ENCODE measurements around the gene ADAMTS18.

The ADAMTS18 gene, protein sequence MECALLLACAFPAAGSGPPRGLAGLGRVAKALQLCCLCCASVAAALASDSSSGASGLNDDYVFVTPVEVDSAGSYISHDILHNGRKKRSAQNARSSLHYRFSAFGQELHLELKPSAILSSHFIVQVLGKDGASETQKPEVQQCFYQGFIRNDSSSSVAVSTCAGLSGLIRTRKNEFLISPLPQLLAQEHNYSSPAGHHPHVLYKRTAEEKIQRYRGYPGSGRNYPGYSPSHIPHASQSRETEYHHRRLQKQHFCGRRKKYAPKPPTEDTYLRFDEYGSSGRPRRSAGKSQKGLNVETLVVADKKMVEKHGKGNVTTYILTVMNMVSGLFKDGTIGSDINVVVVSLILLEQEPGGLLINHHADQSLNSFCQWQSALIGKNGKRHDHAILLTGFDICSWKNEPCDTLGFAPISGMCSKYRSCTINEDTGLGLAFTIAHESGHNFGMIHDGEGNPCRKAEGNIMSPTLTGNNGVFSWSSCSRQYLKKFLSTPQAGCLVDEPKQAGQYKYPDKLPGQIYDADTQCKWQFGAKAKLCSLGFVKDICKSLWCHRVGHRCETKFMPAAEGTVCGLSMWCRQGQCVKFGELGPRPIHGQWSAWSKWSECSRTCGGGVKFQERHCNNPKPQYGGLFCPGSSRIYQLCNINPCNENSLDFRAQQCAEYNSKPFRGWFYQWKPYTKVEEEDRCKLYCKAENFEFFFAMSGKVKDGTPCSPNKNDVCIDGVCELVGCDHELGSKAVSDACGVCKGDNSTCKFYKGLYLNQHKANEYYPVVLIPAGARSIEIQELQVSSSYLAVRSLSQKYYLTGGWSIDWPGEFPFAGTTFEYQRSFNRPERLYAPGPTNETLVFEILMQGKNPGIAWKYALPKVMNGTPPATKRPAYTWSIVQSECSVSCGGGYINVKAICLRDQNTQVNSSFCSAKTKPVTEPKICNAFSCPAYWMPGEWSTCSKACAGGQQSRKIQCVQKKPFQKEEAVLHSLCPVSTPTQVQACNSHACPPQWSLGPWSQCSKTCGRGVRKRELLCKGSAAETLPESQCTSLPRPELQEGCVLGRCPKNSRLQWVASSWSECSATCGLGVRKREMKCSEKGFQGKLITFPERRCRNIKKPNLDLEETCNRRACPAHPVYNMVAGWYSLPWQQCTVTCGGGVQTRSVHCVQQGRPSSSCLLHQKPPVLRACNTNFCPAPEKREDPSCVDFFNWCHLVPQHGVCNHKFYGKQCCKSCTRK (N-terminal part only)

DNA sequence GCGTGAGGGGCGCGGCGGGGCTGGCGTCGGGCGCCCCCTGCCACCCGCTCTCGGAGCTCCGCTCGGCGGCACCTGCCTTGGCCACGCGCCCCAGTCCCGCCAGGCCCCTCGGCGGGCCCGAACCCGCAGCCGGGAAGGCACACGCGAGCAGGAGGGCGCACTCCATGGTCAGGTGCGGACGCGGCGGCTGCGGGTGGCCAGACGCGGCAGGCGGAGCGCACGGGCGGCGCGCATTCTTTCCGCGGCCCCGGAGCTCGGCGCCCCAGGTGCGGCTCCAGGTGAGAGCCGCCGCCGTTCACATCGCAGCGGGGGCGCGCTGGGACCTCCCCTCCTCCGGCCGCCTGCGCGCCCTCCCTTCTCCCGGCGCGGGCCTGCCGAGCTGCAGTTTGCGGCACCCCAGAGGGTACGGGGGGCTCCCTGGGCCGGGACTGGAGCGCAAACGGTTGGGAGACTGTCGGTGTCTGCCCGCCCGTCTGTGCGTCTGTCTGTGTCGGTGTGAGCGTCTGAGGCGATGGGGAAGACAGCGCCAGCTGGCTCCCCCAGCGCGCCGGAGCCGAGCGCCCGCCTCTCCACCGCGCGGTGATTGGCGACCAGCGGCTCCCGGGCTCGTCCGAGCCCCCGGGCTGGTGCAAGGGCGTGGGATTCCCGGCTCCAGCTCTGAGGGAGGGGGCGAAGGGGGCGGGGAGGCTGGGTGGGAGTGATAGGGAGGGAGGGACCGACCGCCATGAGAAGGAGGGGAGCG, at the start of gene ADAMTS18:
ADAMTS18 (minus strand) TSS at position 505 of the 742 bp plus-strand sequence; CDS start at position 166, 339 bp downstream.
- Histone ChIP-seq H3K4me1 (ENCODE audit: insufficient read depth, poor library complexity, severe bottlenecking) (no peaks in the 10 kb centered on the region), H3K36me3 (ENCODE audit: low read depth) (no peaks in the 10 kb centered on the region), H3K27ac (ENCODE audit: poor library complexity, severe bottlenecking) (no peak within 1 kb of the TSS), H3K4me3 (ENCODE audit: severe bottlenecking) (no peak within 1 kb of the TSS), H3K27me3 (ENCODE audit: insufficient read depth, poor library complexity, severe bottlenecking) (peaks cover 87% of the 10 kb centered on the region), H3K9me3 (ENCODE audit: severe bottlenecking) (no peaks in the 10 kb centered on the region)
- TF ChIP-seq, protein P1, sequence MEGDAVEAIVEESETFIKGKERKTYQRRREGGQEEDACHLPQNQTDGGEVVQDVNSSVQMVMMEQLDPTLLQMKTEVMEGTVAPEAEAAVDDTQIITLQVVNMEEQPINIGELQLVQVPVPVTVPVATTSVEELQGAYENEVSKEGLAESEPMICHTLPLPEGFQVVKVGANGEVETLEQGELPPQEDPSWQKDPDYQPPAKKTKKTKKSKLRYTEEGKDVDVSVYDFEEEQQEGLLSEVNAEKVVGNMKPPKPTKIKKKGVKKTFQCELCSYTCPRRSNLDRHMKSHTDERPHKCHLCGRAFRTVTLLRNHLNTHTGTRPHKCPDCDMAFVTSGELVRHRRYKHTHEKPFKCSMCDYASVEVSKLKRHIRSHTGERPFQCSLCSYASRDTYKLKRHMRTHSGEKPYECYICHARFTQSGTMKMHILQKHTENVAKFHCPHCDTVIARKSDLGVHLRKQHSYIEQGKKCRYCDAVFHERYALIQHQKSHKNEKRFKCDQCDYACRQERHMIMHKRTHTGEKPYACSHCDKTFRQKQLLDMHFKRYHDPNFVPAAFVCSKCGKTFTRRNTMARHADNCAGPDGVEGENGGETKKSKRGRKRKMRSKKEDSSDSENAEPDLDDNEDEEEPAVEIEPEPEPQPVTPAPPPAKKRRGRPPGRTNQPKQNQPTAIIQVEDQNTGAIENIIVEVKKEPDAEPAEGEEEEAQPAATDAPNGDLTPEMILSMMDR (IDR thresholded peaks at IDR 0.05; ENCODE audit: poor library complexity, severe bottlenecking): no peak
- ATAC-seq (ENCODE audit: low read depth) (no peak), DNase-seq (ENCODE audit: low spot score) (no peak)

DNA sequence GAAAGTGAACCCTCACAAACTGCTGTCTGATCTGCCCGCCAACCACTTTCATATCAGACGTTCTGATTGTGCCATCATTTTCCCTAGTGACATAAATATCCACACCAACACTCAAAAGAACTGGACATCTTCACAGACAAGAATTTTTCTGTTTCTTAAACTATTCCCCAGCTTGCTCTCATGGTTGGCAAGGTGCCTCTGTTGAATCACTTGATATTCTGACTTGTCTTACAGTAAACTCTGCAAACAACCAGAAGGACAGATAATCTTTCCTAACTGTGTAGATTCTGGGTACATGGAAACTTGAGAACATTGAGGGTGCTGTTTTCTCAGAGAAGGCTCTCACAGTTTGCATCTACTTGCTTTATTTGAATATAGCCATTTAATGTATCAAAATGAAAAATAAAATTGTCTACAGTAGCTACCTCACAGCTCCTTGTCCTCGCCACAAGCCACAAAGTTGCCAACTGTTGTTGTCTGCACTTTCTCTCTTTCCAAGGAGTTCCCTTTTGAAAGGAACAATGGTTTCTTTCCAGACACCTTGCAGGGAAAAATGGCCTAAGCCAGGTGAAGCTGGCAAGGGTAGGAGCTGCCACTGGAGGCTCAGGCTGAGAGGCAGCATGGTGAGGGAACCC, 46.0 kb upstream of the ADAMTS18 start:
- Histone ChIP-seq H3K4me3 (ENCODE audit: severe bottlenecking) (no peak overlapping the region), H3K27me3 (ENCODE audit: insufficient read depth, poor library complexity, severe bottlenecking) (peaks cover 30% of the 10 kb centered on the region), H3K9me3 (ENCODE audit: severe bottlenecking) (peaks cover 2% of the 10 kb centered on the region), H3K36me3 (ENCODE audit: low read depth) (no peaks in the 10 kb centered on the region), H3K27ac (ENCODE audit: poor library complexity, severe bottlenecking) (no peak overlapping the region), H3K4me1 (ENCODE audit: insufficient read depth, poor library complexity, severe bottlenecking) (no peaks in the 10 kb centered on the region)
- TF ChIP-seq, protein P1 (IDR thresholded peaks at IDR 0.05; ENCODE audit: poor library complexity, severe bottlenecking): no peak
- ATAC-seq (ENCODE audit: low read depth) (no peak), DNase-seq (ENCODE audit: low spot score) (no peak)

DNA sequence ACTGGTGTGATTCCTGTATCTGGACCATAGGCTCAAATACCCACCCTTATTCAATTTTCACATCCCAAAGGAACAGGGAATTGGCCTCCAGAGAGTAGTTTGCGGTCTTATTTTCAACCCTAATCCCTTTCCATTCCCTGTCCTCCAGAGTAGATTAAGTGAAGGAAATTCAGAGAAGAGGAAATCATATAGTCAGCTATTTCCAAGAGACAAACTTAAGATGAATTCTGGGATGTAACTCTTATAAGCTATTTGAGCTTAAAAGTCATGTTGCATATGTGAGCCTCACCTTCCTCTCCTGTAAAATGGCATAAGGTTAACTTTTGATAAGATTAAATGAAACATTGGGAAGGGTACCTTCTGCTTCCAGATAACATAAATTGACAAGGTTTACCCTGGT, 37.4 kb upstream of the ADAMTS18 start:
- Histone ChIP-seq H3K9me3 (ENCODE audit: severe bottlenecking) (peaks cover 2% of the 10 kb centered on the region), H3K36me3 (ENCODE audit: low read depth) (no peaks in the 10 kb centered on the region), H3K27me3 (ENCODE audit: insufficient read depth, poor library complexity, severe bottlenecking) (peaks cover 31% of the 10 kb centered on the region), H3K4me1 (ENCODE audit: insufficient read depth, poor library complexity, severe bottlenecking) (no peaks in the 10 kb centered on the region), H3K4me3 (ENCODE audit: severe bottlenecking) (no peak overlapping the region), H3K27ac (ENCODE audit: poor library complexity, severe bottlenecking) (no peak overlapping the region)
- ATAC-seq (ENCODE audit: low read depth): no peak
- TF ChIP-seq, protein P1 (IDR thresholded peaks at IDR 0.05; ENCODE audit: poor library complexity, severe bottlenecking): no peak
- DNase-seq (ENCODE audit: low spot score): no peak

DNA sequence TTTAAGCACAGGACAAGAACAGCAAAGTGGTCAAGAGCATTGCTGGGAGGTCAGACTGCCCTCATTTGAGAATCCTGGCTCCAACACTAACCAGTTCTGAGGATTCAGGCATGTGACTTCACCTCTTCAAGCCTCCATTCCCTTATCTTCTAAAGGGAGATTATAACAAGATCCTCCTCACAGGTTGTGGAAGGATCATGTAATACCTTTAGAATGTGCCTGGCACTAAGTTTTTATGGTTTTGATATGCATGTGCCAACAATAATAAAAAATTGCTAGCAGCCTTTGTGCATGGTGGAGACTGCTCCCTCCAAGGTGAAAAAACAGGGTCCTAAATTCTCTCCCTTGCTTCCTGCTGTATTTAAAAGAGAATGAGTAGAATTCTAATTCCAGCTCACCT, 36.0 kb upstream of the ADAMTS18 start:
- TF ChIP-seq, protein P1 (IDR thresholded peaks at IDR 0.05; ENCODE audit: poor library complexity, severe bottlenecking): no peak
- DNase-seq (ENCODE audit: low spot score): no peak
- Histone ChIP-seq H3K36me3 (ENCODE audit: low read depth) (no peaks in the 10 kb centered on the region), H3K9me3 (ENCODE audit: severe bottlenecking) (no peaks in the 10 kb centered on the region), H3K4me1 (ENCODE audit: insufficient read depth, poor library complexity, severe bottlenecking) (no peaks in the 10 kb centered on the region), H3K27me3 (ENCODE audit: insufficient read depth, poor library complexity, severe bottlenecking) (peaks cover 32% of the 10 kb centered on the region), H3K4me3 (ENCODE audit: severe bottlenecking) (no peak overlapping the region), H3K27ac (ENCODE audit: poor library complexity, severe bottlenecking) (no peak overlapping the region)
- no peak for ATAC-seq (ENCODE audit: low read depth)
